DOHH2 (cell line): ENCODE results near the gene SEC23IP.

Experiments used
- CTCF ChIP-seq: fragments of 200-600 bp; sonication (generic); IDR thresholded peaks from one replicate; pipeline ENCODE4 v1.5.1; 2014; ENCODE audit warnings: antibody characterized with exemption, mild to moderate bottlenecking, low read depth, low read length; ENCODE audit not compliant: poor library complexity, severe bottlenecking
- EZH2phosphoT487 ChIP-seq: fragments of 200-600 bp; sonication (generic); IDR thresholded peaks from 2 replicates; pipeline ENCODE4 v1.6.1; 2017; ENCODE audit warnings: borderline replicate concordance, mild to moderate bottlenecking, antibody characterized with exemption, low read length, moderate library complexity, mixed read lengths

GRCh38 chr10:119942973-119943372 lies 50.4 kb downstream of the SEC23IP start:
- TF ChIP-seq CTCF (no peak), EZH2phosphoT487 (no peak)
